Measurements from ENCODE around the gene CPXM2.

The CPXM2 gene

GRCh38 chr10:123842692-123843385, 48.8 kb downstream of the CPXM2 start:
- DNase-seq = no peak

- DNase-seq = no peak
Measured at GRCh38 chr10:123841560-123841959, 50.0 kb downstream of the CPXM2 start.

GRCh38 chr10:123841115-123841514, 50.5 kb downstream of the CPXM2 start:
- no peak for DNase-seq

- no peak for DNase-seq
Measured at GRCh38 chr10:123840714-123841113, 50.9 kb downstream of the CPXM2 start.

- DNase-seq = no peak
Measured at GRCh38 chr10:123838596-123839310, 52.9 kb downstream of the CPXM2 start.

DNA sequence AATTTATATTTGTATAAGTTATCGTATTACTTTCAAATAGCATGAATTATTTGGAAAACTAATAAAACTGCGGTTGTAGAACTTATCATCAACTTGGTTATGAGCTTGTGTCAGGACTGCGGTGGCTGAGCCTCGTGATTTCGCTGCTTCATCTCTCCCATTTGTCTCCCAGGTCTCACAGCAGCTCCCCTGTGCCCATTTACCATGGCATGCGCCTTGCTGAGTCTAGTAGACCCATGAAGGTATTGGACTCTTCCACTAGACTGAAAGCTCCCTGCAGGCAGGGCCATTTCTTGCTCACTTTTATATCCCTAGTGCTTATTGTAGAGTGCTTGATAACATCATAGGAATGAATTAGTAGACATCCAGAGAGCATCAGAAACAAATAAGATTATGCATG, 53.9 kb downstream of the CPXM2 start:
- DNase-seq = no peak

GRCh38 chr10:123836418-123837145, 55.0 kb downstream of the CPXM2 start:
- DNase-seq = no peak

DNA sequence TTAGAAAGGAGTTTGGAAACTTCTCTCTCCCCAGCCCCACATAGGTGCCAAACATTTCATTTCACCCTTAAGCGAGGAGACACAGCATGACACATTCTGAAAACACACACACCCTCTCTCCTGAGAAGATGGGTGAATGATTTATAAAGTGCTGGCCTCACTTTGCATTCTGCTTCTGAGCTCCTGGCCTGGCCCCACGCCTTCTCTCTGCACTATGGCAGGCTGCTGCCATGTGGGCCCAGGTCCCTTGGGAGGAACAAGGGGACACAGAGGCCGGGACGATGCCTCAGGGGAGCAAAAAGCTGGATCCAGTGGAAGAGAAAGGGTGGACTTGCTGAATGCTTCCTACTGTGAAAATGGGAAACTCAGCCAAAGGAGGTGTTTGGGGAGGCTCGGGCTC, 56.0 kb downstream of the CPXM2 start:
- no peak for DNase-seq

DNA sequence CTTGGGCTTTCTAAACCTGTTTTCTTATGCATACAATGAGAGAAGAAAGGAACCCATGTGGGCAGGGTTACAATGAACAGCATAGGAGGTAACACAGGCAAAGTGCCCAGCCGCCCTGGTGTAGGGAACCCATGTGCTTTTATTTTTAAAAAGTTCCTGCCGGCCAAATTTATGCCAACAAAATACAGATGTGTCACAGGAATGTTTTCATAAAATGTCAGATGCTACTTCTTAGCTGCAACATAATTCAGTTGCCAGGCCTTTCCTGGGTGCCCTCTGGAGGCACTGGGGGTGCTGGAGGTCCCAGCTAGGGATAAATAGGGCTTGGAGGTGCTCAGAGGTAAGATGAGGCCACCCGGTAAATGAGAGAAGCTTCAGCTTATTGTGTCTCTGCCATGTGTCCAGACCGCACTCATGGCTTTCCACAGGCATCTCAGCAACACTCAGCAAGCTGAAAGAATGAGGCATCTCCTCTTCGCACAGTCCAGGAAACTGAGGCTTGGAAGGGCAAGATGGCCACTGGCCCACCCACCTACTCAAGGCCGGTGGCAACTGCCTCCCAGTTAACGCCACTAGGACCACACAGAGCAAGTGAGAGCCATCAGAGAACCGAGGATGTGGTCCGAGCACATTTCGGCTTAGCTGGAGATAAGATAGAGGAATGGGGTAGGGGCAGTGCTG, 58.3 kb downstream of the CPXM2 start:
- DNase-seq = no peak

- no peak for DNase-seq
Measured at GRCh38 chr10:123831259-123831658, 60.3 kb downstream of the CPXM2 start.

GRCh38 chr10:123821136-123821535, 70.5 kb downstream of the CPXM2 start:
- no peak for DNase-seq

- DNase-seq = no peak
Measured at GRCh38 chr10:123809632-123810031, 82.0 kb downstream of the CPXM2 start.

DNA sequence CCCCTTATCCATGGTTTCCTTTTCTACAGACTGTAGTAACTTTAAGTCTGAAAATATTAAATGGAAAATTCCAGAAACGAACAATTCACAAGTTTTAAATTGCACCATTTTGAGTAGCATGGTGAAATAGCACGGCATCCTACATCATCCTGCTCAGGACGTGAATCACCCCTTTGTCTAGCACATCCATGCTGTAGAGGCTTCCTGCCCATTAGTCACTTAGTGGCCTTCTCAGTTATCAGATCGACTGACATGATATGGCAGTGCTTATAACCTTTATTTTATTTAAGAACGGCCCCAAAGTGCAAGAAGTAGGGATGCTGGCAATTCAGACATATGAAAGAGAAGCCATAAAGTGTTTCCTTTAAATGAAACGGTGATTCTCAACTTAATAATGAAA, 82.7 kb downstream of the CPXM2 start:
- no peak for DNase-seq

DNA sequence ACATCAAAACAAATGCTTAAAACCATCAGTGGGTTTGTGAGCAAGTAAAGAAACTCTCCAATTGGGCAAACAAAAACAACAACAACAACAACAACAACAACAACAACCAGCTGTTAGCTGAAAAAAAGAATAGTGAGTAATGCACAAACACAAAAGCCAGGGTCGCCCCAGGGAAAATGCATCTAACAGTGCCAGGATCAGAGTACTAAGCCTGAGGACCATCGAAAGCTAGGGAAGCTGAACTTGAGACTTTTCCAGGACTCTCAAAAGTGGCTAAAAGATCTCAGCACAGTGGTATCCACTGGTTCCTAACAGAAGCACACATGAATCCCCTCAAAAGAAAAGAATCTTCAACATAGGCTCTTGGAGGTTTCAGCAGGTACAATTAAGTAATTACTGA, 83.3 kb downstream of the CPXM2 start:
- no peak for DNase-seq

DNA sequence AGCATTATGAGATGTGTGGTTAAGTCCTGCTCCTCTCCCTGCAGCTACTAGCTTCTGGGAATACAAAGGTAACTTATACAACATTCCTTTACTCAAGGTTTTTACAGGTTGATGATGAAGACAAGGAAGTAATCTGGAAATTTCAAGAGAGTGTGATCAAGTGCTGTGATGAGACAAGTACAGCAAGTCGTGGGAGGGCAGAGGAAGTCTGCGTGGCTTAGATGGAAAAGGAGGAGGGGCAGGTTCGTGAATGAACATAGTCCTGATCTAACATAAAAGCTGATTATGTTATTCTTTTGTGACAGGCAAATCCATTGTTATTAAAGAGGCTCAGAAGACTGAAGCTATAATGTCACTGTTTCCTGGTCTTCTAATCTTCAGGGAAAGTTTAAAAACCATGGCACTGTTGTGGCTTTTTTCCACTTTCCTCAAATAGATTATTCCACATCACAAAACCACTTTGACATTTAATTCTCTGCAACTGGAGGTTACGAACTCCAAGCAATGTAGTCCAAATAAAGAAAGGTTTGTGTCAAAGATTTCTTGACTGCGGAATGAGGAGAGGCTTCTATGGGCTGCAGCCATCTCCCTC, 84.1 kb downstream of the CPXM2 start:
- DNase-seq = no peak

GRCh38 chr10:123804716-123805115, 86.9 kb downstream of the CPXM2 start:
- no peak for DNase-seq

DNA sequence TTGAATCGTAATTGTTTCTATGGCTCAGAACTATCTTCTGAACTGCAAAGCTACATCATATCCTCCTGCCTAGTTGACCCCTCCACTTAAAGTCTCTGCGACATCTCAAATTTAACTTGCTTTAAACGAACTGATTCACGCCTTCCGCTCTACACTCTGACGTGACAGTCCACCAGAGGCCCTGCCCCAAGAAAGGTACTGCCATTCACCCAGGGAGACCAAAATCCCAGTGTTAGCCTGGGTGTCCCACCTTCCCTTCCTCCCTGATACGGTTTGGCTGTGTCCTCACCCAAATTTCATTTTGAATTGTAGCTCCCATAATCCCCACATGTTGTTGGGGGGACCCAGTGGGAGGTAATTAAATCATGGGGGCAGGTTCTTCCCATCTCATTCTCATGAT, 90.8 kb downstream of the CPXM2 start:
- DNase-seq = no peak

GRCh38 chr10:123800289-123800688, 91.3 kb downstream of the CPXM2 start:
- no peak for DNase-seq

DNA sequence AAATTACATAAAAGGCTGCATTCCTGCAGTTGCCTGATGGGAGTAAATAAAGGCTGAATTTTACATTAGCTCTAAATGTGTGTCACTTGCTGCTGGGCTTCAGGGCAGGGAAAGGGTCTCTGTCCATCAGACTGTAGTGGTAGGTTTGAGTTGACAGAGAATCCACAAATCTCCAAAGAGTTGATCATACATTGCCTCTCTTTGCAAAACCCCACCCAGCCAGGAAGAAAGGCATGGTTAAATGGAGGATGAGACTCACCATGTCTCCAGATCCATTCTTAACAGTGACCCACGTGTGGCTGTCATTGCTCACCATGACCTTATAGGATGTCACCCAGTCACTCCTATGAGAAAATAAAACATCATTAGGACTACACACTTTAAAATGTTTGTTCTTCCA, 92.8 kb downstream of the CPXM2 start:
- no peak for DNase-seq

- no peak for DNase-seq
Measured at GRCh38 chr10:123797813-123798212, 93.8 kb downstream of the CPXM2 start.

GRCh38 chr10:123796736-123797135, 94.9 kb downstream of the CPXM2 start:
- no peak for DNase-seq

GRCh38 chr10:123795846-123796590, 95.6 kb downstream of the CPXM2 start:
- DNase-seq = no peak
